Ectodermal cell (in vitro differentiated cells): Measurements from ENCODE around the gene NPW.
"Not testable (repeated sequence)": the region's sequence is repeated elsewhere in the genome, so short reads cannot be mapped to it uniquely, and the experiment has no call there.

Experiments
- H3K27ac ChIP-seq: 2 replicates; pipeline ENCODE4 v1.7.0; 2013; ENCODE audit warnings: mild to moderate bottlenecking, low read depth, low read length; ENCODE audit not compliant: insufficient read depth, poor library complexity, severe bottlenecking
- H3K27me3 ChIP-seq: 2 replicates; pipeline ENCODE4 v1.7.0; 2013; ENCODE audit warnings: mild to moderate bottlenecking, low read length; ENCODE audit not compliant: insufficient read depth, control insufficient read depth, poor library complexity, severe bottlenecking
- H3K36me3 ChIP-seq: one replicate; pipeline ENCODE4 v1.7.0; 2013; ENCODE audit warnings: low read length; ENCODE audit not compliant: control insufficient read depth, insufficient read depth
- H3K4me1 ChIP-seq: one replicate; pipeline ENCODE4 v1.7.0; 2013; ENCODE audit warnings: low read length; ENCODE audit not compliant: control insufficient read depth, insufficient read depth
- H3K4me3 ChIP-seq: 2 replicates; pipeline ENCODE4 v1.7.0; 2013; ENCODE audit warnings: low read depth, low read length, control low read depth; ENCODE audit not compliant: insufficient read depth
- H3K9me3 ChIP-seq: 2 replicates; pipeline ENCODE4 v1.7.0; 2013; ENCODE audit warnings: mild to moderate bottlenecking, low read length, moderate library complexity; ENCODE audit not compliant: control insufficient read depth
- WGBS, 2 experiments: methylation state at CpG; one replicate each; pipeline ENCODE4 v1.1.7; 2013; ENCODE audit warnings: missing lambda C conversion rate in 2 of 2; 5-methylcytosine and 5-hydroxymethylcytosine counted together

NPW gene

GRCh38 chr16:2009791-2010510 lies 9.6 kb upstream of the NPW start, which contains the start of gene ZNF598:
Gene ZNF598 (minus strand): TSS chr16:2009821.
- no peaks in the 10 kb centered on the region for H3K9me3 ChIP-seq
- H3K4me3 ChIP-seq: peak within 1 kb of the TSS; percentile 95
- H3K27ac ChIP-seq: peak within 1 kb of the TSS; percentile 42
- H3K36me3 ChIP-seq: no peaks in the 10 kb centered on the region
- WGBS, 2 experiments: 4% methylated on average over 52 of the region's 52 CpGs
- no peaks in the 10 kb centered on the region for H3K27me3 ChIP-seq
- H3K4me1 ChIP-seq: peaks cover 25% of the 10 kb centered on the region

GRCh38 chr16:2011726-2012125 lies 7.9 kb upstream of the NPW start:
- H3K27ac ChIP-seq, H3K4me3 ChIP-seq, H3K36me3 ChIP-seq, H3K9me3 ChIP-seq, H3K27me3 ChIP-seq: not testable (repeated sequence)
- peaks cover 18% of the 10 kb centered on the region for H3K4me1 ChIP-seq
- WGBS, 2 experiments: 88 to 92% methylated on average over 9 of the region's 9 CpGs

DNA sequence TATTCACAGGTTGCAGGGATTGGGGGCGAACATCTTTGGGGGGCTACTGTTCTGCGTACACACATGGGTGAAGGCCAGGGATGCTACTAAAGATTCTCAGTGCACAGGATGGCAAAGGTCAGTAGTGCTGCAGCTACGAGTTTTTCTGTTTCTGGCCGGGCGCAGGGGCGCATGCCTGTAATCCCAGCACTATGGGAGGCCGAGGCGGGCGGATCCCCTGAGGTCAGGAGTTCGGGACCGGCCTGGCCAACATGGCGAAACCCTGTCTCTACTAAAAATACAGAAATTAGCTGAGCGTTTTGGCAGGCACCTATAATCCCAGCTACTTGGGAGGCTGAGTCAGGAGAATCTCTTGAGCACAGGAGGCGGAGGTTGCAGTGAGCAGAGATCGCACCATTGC lies 6.1 kb upstream of the NPW start:
- peaks cover 5% of the 10 kb centered on the region for H3K4me1 ChIP-seq
- no peaks in the 10 kb centered on the region for H3K9me3 ChIP-seq
- peaks cover 10% of the 10 kb centered on the region for H3K27me3 ChIP-seq
- no peaks in the 10 kb centered on the region for H3K36me3 ChIP-seq
- no peak overlapping the region for H3K4me3 ChIP-seq
- H3K27ac ChIP-seq: no peak overlapping the region
- 91 to 94% methylated on average over 15 of the region's 15 CpGs for WGBS, 2 experiments

DNA sequence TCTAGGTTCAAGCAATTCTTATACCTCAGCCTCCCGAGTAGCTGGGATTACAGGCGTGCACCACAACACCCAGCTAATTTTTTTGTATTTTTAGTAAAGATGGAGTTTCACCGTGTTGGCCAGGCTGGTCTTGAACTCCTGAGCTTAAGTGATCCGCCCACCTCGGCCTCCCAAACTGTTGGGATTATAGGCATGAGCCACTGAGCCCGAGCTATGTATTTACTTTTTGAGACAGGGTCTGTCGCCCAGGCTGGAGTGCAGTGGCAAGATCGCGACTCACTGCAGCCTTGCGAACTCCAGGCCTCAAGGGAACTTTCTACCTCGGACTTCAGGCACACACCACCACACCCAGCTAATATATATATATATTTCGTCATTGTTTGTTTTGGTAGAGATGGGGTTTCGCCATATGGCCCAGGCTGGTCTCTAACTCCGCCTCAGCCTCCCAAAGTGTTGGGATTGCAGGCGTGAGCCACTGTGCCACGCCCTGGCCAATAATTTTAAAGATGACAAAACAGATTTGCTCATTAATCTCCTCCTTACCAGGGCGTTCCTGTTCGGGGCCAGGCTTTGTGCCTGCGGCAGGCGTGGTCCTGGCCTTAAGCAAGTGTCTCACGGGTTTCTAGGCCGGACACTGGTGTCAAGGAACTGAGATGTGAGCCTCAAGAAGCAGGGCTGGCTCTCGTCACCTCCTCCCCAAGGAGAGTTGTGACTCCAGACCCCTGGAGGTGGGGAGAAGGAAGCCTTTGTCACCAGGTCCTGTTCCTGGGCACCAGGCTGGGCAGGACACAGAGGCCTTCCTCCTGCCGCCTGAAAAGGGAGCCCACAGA lies 4.3 kb upstream of the NPW start:
- Histone ChIP-seq H3K4me1 (peaks cover 1% of the 10 kb centered on the region), H3K36me3 (no peaks in the 10 kb centered on the region), H3K9me3 (no peaks in the 10 kb centered on the region), H3K4me3 (no peak overlapping the region), H3K27ac (no peak overlapping the region), H3K27me3 (peaks cover 28% of the 10 kb centered on the region)
- 91% methylated on average over 22 to 24 of the region's 24 CpGs for WGBS, 2 experiments

DNA sequence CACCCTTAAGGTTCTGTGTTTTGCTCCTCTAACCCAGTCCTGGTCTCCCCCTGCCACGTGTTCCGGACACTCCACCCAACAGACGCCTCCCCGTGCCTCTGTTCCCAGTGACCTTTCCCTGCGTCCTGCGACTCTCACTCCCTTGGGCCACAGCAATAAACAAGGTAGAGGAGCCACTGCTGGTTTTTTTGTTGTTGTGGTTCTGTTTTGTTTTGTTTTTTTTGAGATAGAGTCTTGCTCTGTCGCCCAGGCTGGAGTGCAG lies 3.7 kb upstream of the NPW start:
- Histone ChIP-seq H3K27me3 (peaks cover 34% of the 10 kb centered on the region), H3K4me1 (no peaks in the 10 kb centered on the region), H3K9me3 (no peaks in the 10 kb centered on the region), H3K36me3 (no peaks in the 10 kb centered on the region), H3K4me3 (no peak overlapping the region), H3K27ac (no peak overlapping the region)
- WGBS, 2 experiments: 92 to 93% methylated on average over 7 of the region's 7 CpGs

GRCh38 chr16:2016407-2016922 lies 3.1 kb upstream of the NPW start:
- Histone ChIP-seq H3K4me1 (no peaks in the 10 kb centered on the region), H3K4me3 (no peak overlapping the region), H3K9me3 (no peaks in the 10 kb centered on the region), H3K36me3 (no peaks in the 10 kb centered on the region), H3K27me3 (peaks cover 40% of the 10 kb centered on the region), H3K27ac (no peak overlapping the region)
- 54 to 55% methylated on average over 13 of the region's 13 CpGs for WGBS, 2 experiments

- H3K36me3 ChIP-seq: no peaks in the 10 kb centered on the region
- H3K9me3 ChIP-seq: no peaks in the 10 kb centered on the region
- H3K27me3 ChIP-seq: peaks cover 70% of the 10 kb centered on the region
- H3K4me1 ChIP-seq: no peaks in the 10 kb centered on the region
- no peak overlapping the region for H3K27ac ChIP-seq
- WGBS, 2 experiments: 3% methylated on average over 96 of the region's 96 CpGs
- peak overlapping the region; percentile 1 for H3K4me3 ChIP-seq
Measured at GRCh38 chr16:2019921-2020831, 591 bp downstream of the NPW start.

GRCh38 chr16:2022723-2023091 lies 3.1 kb downstream of the NPW start:
- WGBS, 2 experiments: 4% methylated on average over 14 of the region's 14 CpGs
- Histone ChIP-seq H3K9me3 (no peaks in the 10 kb centered on the region), H3K4me3 (peak overlapping the region; percentile 32), H3K4me1 (no peaks in the 10 kb centered on the region), H3K27me3 (peaks cover 91% of the 10 kb centered on the region), H3K27ac (no peak overlapping the region), H3K36me3 (no peaks in the 10 kb centered on the region)

- Histone ChIP-seq H3K4me3 (peak overlapping the region; percentile 32), H3K36me3 (no peaks in the 10 kb centered on the region), H3K4me1 (no peaks in the 10 kb centered on the region), H3K9me3 (no peaks in the 10 kb centered on the region), H3K27me3 (peaks cover 91% of the 10 kb centered on the region), H3K27ac (no peak overlapping the region)
- WGBS, 2 experiments: 16% methylated on average over 53 of the region's 53 CpGs
Measured at GRCh38 chr16:2023092-2024031, 3.8 kb downstream of the NPW start.
